Measurements from ENCODE around the gene PML. TPM values are rescaled to one million over a fixed set of nuclear protein-coding genes. Genes with fewer than 3 reads are reported as not detected.

Gene PML
- total RNA-seq, 2 experiments from 2014 or later, result 72.6 to 75.4 TPM

DNA sequence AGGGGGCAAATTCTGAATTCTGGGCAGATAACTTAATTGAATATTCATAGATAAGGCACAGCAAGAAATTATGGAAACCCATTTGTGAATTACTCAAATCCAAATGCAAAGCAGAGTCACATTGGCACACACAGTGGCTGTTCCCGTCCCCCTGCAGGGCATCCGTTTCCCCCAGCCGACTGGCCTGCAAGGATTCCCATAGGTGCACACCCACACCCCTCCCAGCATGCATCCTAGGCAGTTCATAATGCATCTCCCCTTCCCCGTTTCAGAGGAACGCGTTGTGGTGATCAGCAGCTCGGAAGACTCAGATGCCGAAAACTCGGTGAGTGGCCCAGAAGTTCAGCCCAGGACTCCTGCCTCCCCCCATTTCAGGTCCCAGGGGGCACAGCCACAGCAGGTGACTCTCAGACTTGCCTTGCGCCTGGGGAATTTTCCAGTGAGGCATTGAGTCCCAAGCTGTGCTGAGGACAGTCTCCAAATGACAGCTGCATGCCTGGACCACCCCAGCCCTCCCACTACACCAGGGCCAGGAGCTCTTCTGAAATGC, 39.8 kb downstream of the PML start:
- intact Hi-C loops (cut with DNase I, micrococcal nuclease), result no loop called here
- H3K36me3 Mint-ChIP-seq (ENCODE audit: low read depth), result peaks cover 24% of the 10 kb centered on the region
- no peaks in the 10 kb centered on the region for H3K4me1 Mint-ChIP-seq

DNA sequence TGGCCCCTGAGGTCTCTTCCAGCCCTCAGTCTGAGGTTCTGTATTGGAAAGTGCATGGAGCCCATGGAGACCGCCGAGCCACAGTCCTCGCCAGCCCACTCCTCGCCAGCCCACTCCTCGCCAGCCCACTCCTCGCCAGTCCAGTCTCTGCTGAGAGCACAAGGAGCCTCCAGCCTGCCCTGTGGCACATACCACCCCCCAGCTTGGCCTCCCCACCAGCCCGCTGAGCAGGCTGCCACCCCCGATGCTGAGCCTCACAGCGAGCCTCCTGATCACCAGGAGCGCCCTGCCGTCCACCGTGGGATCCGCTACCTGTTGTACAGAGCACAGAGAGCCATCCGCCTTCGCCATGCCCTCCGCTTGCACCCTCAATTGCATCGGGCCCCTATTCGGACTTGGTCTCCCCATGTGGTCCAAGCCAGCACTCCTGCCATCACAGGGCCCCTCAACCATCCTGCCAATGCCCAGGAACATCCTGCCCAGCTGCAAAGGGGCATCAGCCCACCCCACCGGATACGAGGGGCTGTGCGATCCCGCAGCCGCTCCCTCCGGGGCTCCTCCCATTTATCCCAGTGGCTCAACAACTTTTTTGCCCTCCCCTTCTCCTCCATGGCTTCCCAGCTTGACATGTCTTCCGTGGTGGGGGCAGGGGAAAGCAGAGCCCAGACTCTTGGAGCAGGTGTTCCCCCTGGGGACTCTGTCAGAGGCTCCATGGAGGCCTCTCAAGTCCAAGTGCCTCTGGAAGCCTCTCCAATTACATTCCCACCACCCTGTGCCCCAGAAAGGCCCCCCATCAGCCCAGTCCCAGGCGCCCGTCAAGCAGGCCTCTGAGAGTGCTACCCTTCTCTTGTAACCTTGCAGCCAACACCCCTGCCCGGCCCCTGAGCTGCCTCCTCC, 40.9 kb downstream of the PML start:
- POLR2A ChIA-PET, result no interaction called here
- H3K36me3 Mint-ChIP-seq (ENCODE audit: low read depth), result peaks cover 24% of the 10 kb centered on the region
- H3K4me3 Mint-ChIP-seq, result no peak overlapping the region
- CTCF ChIA-PET, result interaction anchor here (0.7 to 1.5 kb wide), 5 partner anchors 12 to 1837 kb away, joined by 3 to 9 read pairs (median 3); no protein-coding TSS in a partner anchor
- no peak for DNase-seq
- no peaks in the 10 kb centered on the region for H3K27me3 Mint-ChIP-seq
- H3K4me1 Mint-ChIP-seq, result no peaks in the 10 kb centered on the region
- H3K27ac Mint-ChIP-seq, result no peak overlapping the region
- H3K9me3 Mint-ChIP-seq (ENCODE audit: low read depth), result no peaks in the 10 kb centered on the region
- ATAC-seq, result no peak
- intact Hi-C loops (cut with DNase I, micrococcal nuclease), result loop anchor here (1.0 to 5.0 kb wide), 2 partner anchors 58 to 62 kb away; no protein-coding TSS in a partner anchor

More for the DNA sequence above, 39.8 kb downstream of the PML start:
- no peak for DNase-seq
- CTCF ChIA-PET, result interaction anchor here (0.7 to 1.0 kb wide), 5 partner anchors 9 to 1836 kb away, joined by 3 to 5 read pairs (median 3); no protein-coding TSS in a partner anchor
- POLR2A ChIA-PET, result no interaction called here
- H3K27me3 Mint-ChIP-seq, result no peaks in the 10 kb centered on the region
- H3K27ac Mint-ChIP-seq, result no peak overlapping the region
- H3K9me3 Mint-ChIP-seq (ENCODE audit: low read depth), result no peaks in the 10 kb centered on the region
- no peak for ATAC-seq
- no peak overlapping the region for H3K4me3 Mint-ChIP-seq

DNA sequence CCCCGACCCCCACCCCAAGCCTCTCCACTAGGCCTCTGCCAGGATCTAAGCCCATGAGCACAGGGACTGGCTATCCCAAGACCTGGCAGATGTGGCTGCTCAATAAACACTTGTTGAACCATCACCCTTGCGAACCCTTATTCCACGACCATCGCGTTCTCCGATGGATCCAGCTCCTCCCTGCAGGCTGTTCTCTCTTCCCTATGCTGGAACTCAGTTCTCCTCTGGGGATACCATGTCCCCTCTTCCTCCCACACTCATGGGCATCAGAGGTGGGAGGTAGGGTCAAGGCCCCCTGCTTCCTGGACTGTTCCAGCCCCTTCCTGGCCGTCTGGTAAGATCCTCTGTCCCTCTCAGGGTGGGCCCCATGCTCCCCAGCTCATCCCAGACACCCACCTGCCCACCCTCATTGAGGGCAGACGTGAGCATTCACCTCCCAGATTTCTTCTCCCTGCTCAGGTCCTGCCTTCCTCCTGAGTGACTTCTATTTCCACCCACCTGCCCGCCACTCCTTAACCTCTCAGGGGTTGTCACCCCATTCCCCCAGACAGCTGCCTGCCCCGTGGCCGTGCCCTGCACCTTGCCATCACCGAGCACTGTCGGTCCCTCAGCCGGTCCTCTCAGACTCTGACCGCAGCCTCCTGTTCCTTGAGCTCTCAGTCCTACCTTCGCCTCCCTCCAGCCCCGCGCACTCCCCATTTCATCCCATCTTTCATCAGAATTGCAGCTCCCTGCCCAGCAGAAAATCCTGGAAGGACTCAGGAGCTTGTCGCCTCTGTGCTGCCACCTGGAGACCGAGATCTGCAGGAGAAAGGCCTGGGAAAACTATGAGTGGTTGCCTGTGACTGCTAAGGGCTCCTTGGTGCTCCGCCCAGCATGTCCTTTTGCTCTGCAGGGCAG, 42.0 kb downstream of the PML start:
- DNase-seq (peak; percentile 30), ATAC-seq (no peak)
- no peak overlapping the region for H3K27ac Mint-ChIP-seq
- peaks cover 19% of the 10 kb centered on the region for H3K36me3 Mint-ChIP-seq (ENCODE audit: low read depth)
- ChIA-PET POLR2A (interaction anchor here (0.5 kb wide), 1 partner anchor 417 kb away, joined by 3 read pairs; no protein-coding TSS in a partner anchor), CTCF (interaction anchor here (0.6 to 1.5 kb wide), 7 partner anchors 11 to 85 kb away, joined by 3 to 9 read pairs (median 3); no protein-coding TSS in a partner anchor)
- no peaks in the 10 kb centered on the region for H3K4me1 Mint-ChIP-seq
- H3K4me3 Mint-ChIP-seq, result no peak overlapping the region
- no peaks in the 10 kb centered on the region for H3K27me3 Mint-ChIP-seq
- H3K9me3 Mint-ChIP-seq (ENCODE audit: low read depth), result no peaks in the 10 kb centered on the region
- intact Hi-C loops (cut with DNase I, micrococcal nuclease), result loop anchor here (1.0 to 5.0 kb wide), 2 partner anchors 59 to 63 kb away; no protein-coding TSS in a partner anchor

DNA sequence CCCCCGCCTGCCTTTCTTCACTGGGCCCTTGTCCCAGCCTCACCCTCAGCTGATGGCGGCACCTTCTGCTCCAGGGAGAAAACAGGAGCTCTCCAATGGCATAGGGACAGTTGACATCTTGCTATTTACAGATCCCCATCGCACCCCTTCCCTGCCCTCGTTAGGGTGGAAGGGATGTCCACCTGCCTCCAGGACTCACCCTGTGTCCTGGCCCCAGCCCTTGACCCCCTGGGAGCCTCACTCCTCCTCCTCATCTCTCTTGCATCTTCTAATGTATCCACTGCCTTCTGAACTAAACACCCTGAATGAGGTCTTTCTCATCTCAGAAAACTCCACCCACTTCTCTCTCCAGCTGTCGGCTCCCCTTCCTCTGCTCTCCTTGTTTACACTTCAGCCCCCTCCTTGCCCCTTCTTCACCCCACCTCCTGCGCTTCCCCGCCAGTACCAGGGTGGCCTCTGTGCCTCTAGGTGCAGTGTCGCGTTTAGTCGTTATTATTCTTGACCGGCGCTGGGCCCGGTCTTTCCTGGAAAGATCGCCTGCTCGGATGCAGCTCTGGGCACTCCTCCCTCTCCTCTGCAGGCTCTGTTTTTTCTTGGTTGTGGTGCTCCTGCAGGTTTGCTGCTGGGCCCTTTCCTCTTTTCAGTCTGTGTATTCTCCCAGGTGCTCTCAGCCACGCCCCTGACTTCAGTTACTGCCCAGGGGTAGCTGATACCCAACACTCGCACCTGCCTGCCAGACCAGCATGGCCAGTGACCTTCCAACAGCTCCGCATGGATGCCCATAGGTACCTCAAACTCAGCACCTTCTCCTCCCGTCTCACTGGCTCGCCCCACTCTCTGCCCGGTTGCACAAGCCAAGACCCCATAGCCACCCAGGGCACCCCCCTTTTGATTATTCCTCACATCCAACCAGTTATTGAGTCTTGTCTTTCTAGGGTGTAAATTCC, 42.9 kb downstream of the PML start:
- ATAC-seq (no peak), DNase-seq (no peak)
- Mint-ChIP-seq H3K27me3 (no peaks in the 10 kb centered on the region), H3K9me3 (ENCODE audit: low read depth) (no peaks in the 10 kb centered on the region), H3K4me3 (no peak overlapping the region), H3K36me3 (ENCODE audit: low read depth) (peaks cover 19% of the 10 kb centered on the region), H3K4me1 (no peaks in the 10 kb centered on the region), H3K27ac (no peak overlapping the region)
- ChIA-PET POLR2A (no interaction called here), CTCF (interaction anchor here (0.8 to 3.5 kb wide), 7 partner anchors 11 to 66 kb away, joined by 3 to 21 read pairs (median 3); no protein-coding TSS in a partner anchor)
- intact Hi-C loops (cut with DNase I, micrococcal nuclease), result loop anchor here in 1 of 2 experiments (5.0 kb wide), 1 partner anchor 60 kb away; no protein-coding TSS in a partner anchor

DNA sequence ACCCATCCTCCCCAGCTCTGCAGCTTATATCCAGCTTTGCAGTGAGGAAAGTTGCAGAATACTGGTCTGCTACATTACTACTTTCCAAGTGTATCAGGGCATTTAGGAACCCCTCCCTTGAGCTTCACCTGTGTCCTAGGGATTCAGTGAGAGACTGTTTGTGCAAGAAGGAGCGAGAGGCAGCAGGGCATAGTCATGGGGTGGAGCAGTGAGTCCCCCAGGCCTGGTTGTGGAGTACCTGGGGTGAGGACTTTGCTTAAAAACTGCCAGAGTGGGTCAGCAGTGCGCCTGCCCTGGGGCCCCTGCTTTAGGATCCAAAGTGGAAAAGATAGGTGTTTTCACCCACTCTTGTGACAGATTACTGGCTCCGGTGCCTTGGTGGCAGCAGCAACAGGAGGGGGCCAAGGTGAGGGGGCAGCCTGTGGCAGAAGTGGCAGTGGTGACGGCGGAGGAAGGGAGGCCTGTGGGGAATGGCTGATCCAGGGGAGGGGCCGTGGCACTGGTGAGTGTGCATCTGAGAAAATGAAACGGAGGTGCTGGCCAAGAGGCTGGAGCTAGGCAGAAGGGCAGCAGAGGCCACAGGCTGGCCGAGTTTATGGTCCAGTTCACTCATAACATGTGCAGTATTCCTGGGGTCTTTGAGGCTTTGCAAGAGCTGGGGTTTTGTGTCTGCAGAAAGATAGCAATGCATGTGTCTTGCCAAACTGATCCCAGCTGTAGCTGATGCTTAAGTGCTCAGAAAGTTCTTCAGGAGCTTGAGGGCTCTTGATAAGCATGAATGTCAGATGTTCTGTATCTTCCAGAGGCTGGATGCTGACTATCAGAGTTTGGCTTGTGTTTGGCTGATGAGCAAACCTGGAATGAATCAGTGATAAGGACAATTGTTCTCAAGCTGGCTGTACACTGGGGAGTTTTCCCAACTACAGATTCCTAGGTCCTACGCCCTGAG, 44.5 kb downstream of the PML start:
- H3K9me3 Mint-ChIP-seq (ENCODE audit: low read depth), result no peaks in the 10 kb centered on the region
- POLR2A ChIA-PET, result no interaction called here
- no peaks in the 10 kb centered on the region for H3K4me1 Mint-ChIP-seq
- no peak overlapping the region for H3K4me3 Mint-ChIP-seq
- ATAC-seq (no peak), DNase-seq (no peak)
- no peak overlapping the region for H3K27ac Mint-ChIP-seq
- intact Hi-C loops (cut with DNase I, micrococcal nuclease), result loop anchor here in 1 of 2 experiments (5.0 kb wide), 1 partner anchor 62 kb away; no protein-coding TSS in a partner anchor
- no peaks in the 10 kb centered on the region for H3K27me3 Mint-ChIP-seq
- peaks cover 15% of the 10 kb centered on the region for H3K36me3 Mint-ChIP-seq (ENCODE audit: low read depth)
- CTCF ChIA-PET, result interaction anchor here (0.5 to 3.5 kb wide), 7 partner anchors 9 to 500 kb away, joined by 3 to 21 read pairs (median 4); no protein-coding TSS in a partner anchor

DNA sequence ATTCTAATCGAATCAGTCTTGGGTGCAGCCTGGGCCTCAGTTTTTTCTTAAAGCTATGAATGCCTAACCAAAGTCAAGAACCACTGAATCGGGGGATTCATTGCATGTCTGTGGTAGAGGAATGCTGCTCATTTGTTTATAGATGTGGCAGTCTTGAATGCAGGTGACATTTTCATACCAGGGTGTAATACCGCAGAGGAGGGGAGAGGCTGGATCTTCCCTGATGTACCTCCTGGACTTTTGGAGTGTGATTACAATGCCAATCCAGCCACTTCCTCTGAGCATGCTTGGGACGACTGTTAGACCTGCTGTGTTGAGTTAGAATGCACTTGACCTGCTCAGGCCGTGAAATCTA, 45.1 kb downstream of the PML start:
- POLR2A ChIA-PET, result no interaction called here
- Mint-ChIP-seq H3K9me3 (ENCODE audit: low read depth) (no peaks in the 10 kb centered on the region), H3K27ac (no peak overlapping the region), H3K4me1 (no peaks in the 10 kb centered on the region), H3K4me3 (no peak overlapping the region), H3K36me3 (ENCODE audit: low read depth) (peaks cover 12% of the 10 kb centered on the region), H3K27me3 (no peaks in the 10 kb centered on the region)
- intact Hi-C loops (cut with DNase I, micrococcal nuclease), result loop anchor here in 1 of 2 experiments (5.0 kb wide), 1 partner anchor 62 kb away; no protein-coding TSS in a partner anchor
- CTCF ChIA-PET, result interaction anchor here (1.0 to 3.5 kb wide), 6 partner anchors 9 to 268 kb away, joined by 3 to 21 read pairs (median 4); no protein-coding TSS in a partner anchor
- DNase-seq, result no peak
- no peak for ATAC-seq

DNA sequence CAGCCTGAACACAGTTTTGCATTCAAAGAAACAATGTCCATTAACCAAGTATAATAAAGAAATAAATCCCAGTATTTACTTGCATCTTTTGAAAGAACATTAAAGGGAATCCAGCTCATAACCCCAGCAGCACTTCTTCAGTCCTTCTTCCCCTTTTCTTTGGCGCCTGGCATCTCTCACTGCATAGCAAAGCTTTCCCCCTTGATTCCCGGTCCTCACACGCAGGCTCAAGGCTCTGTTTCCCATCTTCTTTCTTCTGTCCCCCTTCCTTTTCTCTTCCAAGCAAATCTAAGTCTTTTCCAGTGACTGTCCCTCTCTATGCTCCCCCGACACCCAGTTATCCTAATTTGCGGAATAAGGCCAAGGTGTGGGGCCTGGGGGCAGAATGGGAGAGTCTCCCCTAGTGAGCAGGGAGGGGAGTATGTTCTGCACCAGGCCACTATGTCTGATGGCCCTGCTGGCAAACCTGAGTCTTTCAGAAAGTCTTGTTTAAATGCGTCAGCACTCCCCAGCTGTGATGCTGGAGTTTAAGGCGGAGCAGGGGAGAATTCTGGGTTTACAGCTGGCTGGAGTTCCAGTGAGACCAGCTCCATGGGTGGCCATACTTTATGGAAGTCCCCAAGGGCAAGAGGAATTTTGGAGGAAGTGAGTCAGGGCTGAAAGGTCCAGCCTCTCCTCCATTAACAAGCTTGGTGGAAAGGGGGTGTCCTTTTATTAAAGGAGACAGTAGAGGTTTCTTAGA, 45.8 kb downstream of the PML start:
- no peaks in the 10 kb centered on the region for H3K4me1 Mint-ChIP-seq
- intact Hi-C loops (cut with DNase I, micrococcal nuclease), result no loop called here
- ATAC-seq, result no peak
- no peak overlapping the region for H3K4me3 Mint-ChIP-seq
- peaks cover 12% of the 10 kb centered on the region for H3K36me3 Mint-ChIP-seq (ENCODE audit: low read depth)
- CTCF ChIA-PET, result interaction anchor here (0.6 to 3.5 kb wide), 7 partner anchors 8 to 268 kb away, joined by 3 to 21 read pairs (median 4); no protein-coding TSS in a partner anchor
- H3K27me3 Mint-ChIP-seq, result no peaks in the 10 kb centered on the region
- no peak for DNase-seq
- H3K9me3 Mint-ChIP-seq (ENCODE audit: low read depth), result no peaks in the 10 kb centered on the region
- no peak overlapping the region for H3K27ac Mint-ChIP-seq
- POLR2A ChIA-PET, result no interaction called here

DNA sequence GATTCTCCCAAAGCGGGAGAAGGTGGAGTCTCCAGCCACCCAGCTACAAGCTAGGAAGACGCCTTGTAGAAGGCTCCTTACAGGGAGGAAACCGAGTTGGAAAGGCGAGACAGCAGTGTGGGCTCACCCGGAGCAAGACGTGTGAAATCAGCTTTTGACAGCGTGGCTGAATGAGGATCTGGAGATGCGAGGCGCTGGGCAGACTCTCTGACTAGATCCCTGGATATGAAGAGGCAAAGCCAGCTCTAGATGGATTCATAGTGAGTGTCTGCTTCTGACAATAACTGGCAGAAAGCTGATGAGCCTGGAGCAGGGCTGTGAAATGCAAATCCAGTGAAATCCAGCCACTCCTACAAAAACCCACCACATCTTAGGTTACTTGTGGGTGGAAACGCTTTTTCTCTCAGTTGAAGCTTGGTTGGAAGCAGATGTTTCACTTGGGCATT, 46.8 kb downstream of the PML start:
- ChIA-PET POLR2A (no interaction called here), CTCF (interaction anchor here (1.0 kb wide), 1 partner anchor 66 kb away, joined by 3 read pairs; no protein-coding TSS in a partner anchor)
- H3K9me3 Mint-ChIP-seq (ENCODE audit: low read depth), result no peaks in the 10 kb centered on the region
- no peak overlapping the region for H3K27ac Mint-ChIP-seq
- intact Hi-C loops (cut with DNase I, micrococcal nuclease), result no loop called here
- DNase-seq, result no peak
- H3K4me1 Mint-ChIP-seq, result no peaks in the 10 kb centered on the region
- no peaks in the 10 kb centered on the region for H3K27me3 Mint-ChIP-seq
- ATAC-seq, result no peak
- H3K4me3 Mint-ChIP-seq, result no peak overlapping the region
- H3K36me3 Mint-ChIP-seq (ENCODE audit: low read depth), result peaks cover 9% of the 10 kb centered on the region
